Mucosa of descending colon (tissue), 3 donors: ENCODE measurements around the gene TM4SF1. TPM values are rescaled to one million over a fixed set of nuclear protein-coding genes. Genes with fewer than 3 reads are reported as not detected.
"Not testable (repeated sequence)": the region's sequence is repeated elsewhere in the genome, so short reads cannot be mapped to it uniquely, and the experiment has no call there.

Experiments
- ATAC-seq: fragments of 200-7000 bp; cut with Tn5 transposase; one replicate; pipeline ENCODE4 v1.9.1; 2020; ENCODE audit warnings: mild to moderate bottlenecking, moderate library complexity
- DNase-seq, 3 donors: peaks; one replicate each; pipeline ENCODE4 v3.0.0-alpha.2; 2020
- H3K36me3 ChIP-seq: fragments of 200-600 bp; one replicate; pipeline ENCODE4 v1.8.0; 2021; ENCODE audit warnings: low read depth, mild to moderate bottlenecking
- H3K4me1 ChIP-seq: fragments of 200-600 bp; one replicate; pipeline ENCODE4 v1.8.0; 2021; ENCODE audit warnings: low read depth, mild to moderate bottlenecking
- H3K4me3 ChIP-seq: fragments of 200-600 bp; one replicate; pipeline ENCODE4 v1.8.0; 2021; ENCODE audit warnings: mild to moderate bottlenecking
- H3K9me3 ChIP-seq: fragments of 200-600 bp; one replicate; pipeline ENCODE4 v1.8.0; 2021; ENCODE audit warnings: mild to moderate bottlenecking
- CTCF ChIP-seq: fragments of 200-600 bp; IDR thresholded peaks from one replicate; pipeline ENCODE4 v1.8.0; 2022; ENCODE audit warnings: antibody characterized with exemption, mild to moderate bottlenecking
- intact Hi-C, 2 donors: fragments of 100-400 bp; cut with DNase I in 1 of 2; cut with micrococcal nuclease in 1 of 2; formaldehyde crosslinking; loops; one replicate each; pipeline versions ENCODE4 v1.11.0 to v1.11.1; 2022; cut with DNase I, micrococcal nuclease
- total RNA-seq, 3 donors: library from RNA; stranded (reverse); fragmentation: NEBNext Ultra II Directional in 2 of 3; extraction: Animal tissue kit (Norgen Biotek cat#: 25700) in 2 of 3; gene quantifications; one replicate each; pipeline versions ENCODE4 v1.2.1 to v1.2.4, GENCODE V29; 2021 to 2023
- donor health status: DM: no; HTN: no; CAD: no; lungs with moderate emphysema.
- donor health status: DM: no; HTN: no; CAD: no.
- donor health status: DM: no; HTN: yes; CAD: no.

TM4SF1 gene
- total RNA-seq, 3 donors from 2014 or later: 22.7 to 87.8 (median 24.9) TPM

GRCh38 chr3:149339931-149340309 is 37.5 kb downstream of the TM4SF1 start:
- ATAC-seq: peak; percentile 96
- TF ChIP-seq CTCF: no peak
- intact Hi-C loops: no loop called here
- H3K9me3 ChIP-seq: no peaks in the 10 kb centered on the region
- no peak overlapping the region for H3K4me3 ChIP-seq
- peaks cover 8% of the 10 kb centered on the region for H3K4me1 ChIP-seq
- H3K36me3 ChIP-seq: no peaks in the 10 kb centered on the region
- DNase-seq: peak in 2 of 3 donors; percentile 39 to 66

DNA sequence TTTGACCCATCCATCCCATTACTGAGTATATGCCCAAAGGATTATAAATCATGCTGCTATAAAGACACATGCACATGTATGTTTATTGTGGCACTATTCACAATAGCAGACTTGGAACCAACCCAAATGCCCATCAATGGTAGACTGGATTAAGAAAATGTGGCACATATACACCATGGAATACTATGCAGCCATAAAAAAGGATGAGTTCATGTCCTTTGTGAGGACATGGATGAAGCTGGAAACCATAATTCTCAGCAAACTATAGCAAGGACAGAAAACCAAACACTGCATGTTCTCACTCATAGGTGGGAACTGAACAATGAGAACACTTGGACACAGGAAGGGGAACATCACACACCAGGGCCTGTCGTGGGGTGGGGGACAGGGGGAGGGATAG is 40.0 kb downstream of the TM4SF1 start:
- H3K9me3 ChIP-seq, H3K4me1 ChIP-seq, H3K36me3 ChIP-seq, intact Hi-C loops, DNase-seq, H3K4me3 ChIP-seq, ATAC-seq: not testable (repeated sequence)

- no peaks in the 10 kb centered on the region for H3K9me3 ChIP-seq
- DNase-seq: no peak
- no peak overlapping the region for H3K4me3 ChIP-seq
- intact Hi-C loops: no loop called here
- no peak for TF ChIP-seq CTCF
- no peak for ATAC-seq
- H3K4me1 ChIP-seq: peaks cover 8% of the 10 kb centered on the region
- no peaks in the 10 kb centered on the region for H3K36me3 ChIP-seq
Observed at GRCh38 chr3:149336925-149337324, 40.5 kb downstream of the TM4SF1 start.

GRCh38 chr3:149333176-149333859 is 44.1 kb downstream of the TM4SF1 start, which contains the start of gene TM4SF18:
Gene TM4SF18 (minus strand): TSS chr3:149333636. CDS start chr3:149333382, 254 bp downstream.
- ATAC-seq: no peak
- H3K9me3 ChIP-seq: no peaks in the 10 kb centered on the region
- no peaks in the 10 kb centered on the region for H3K36me3 ChIP-seq
- intact Hi-C loops: no loop called here
- H3K4me3 ChIP-seq: no peak within 1 kb of the TSS
- DNase-seq: no peak
- no peaks in the 10 kb centered on the region for H3K4me1 ChIP-seq
- no peak for TF ChIP-seq CTCF

GRCh38 chr3:149332771-149333170 is 44.7 kb downstream of the TM4SF1 start:
- DNase-seq (no peak), ATAC-seq (no peak)
- no peak overlapping the region for H3K4me3 ChIP-seq
- no peak for TF ChIP-seq CTCF
- no peaks in the 10 kb centered on the region for H3K9me3 ChIP-seq
- intact Hi-C loops: no loop called here
- no peaks in the 10 kb centered on the region for H3K4me1 ChIP-seq
- no peaks in the 10 kb centered on the region for H3K36me3 ChIP-seq

GRCh38 chr3:149332227-149332765 is 45.2 kb downstream of the TM4SF1 start:
- Histone ChIP-seq H3K4me1 (no peaks in the 10 kb centered on the region), H3K36me3 (no peaks in the 10 kb centered on the region), H3K9me3 (no peaks in the 10 kb centered on the region), H3K4me3 (no peak overlapping the region)
- TF ChIP-seq CTCF: no peak
- intact Hi-C loops: no loop called here
- ATAC-seq (no peak), DNase-seq (no peak)
